Posterior cingulate gyrus (tissue), 11 donors: ENCODE measurements around the gene F12.
A peak's percentile ranks its signal among the peaks of the same experiment; 100 is the strongest.
"Not testable (repeated sequence)": the region's sequence is repeated elsewhere in the genome, so short reads cannot be mapped to it uniquely, and the experiment has no call there.

Experiments used
- DNase-seq, 10 donors: peaks; one replicate each; pipeline versions ENCODE4 v3.0.0 to v3.0.0-alpha.2; 2020 to 2021; ENCODE audit warnings: mixed read lengths in 3 of 10
- intact Hi-C: fragments of 100-400 bp; cut with DNase I; formaldehyde crosslinking; loops from one replicate; pipeline ENCODE4 v1.15.1; 2023

F12 gene

GRCh38 chr5:177361418-177362291 lies 47.7 kb downstream of the F12 start:
- DNase-seq: peak in 1 of 10 donors; percentile 45
- intact Hi-C loops: no loop called here

- DNase-seq: peak in 1 of 10 donors; percentile 52
- intact Hi-C loops: not testable (repeated sequence)
Measured at GRCh38 chr5:177360740-177361139, 48.6 kb downstream of the F12 start.

GRCh38 chr5:177359860-177360259 lies 49.5 kb downstream of the F12 start:
- peak in 1 of 10 donors; percentile 39 for DNase-seq
- intact Hi-C loops: no loop called here

- peak in 1 of 10 donors; percentile 46 for DNase-seq
- intact Hi-C loops: no loop called here
Measured at GRCh38 chr5:177359451-177359851, 49.9 kb downstream of the F12 start.

GRCh38 chr5:177358370-177358819 lies 51.0 kb downstream of the F12 start:
- DNase-seq: peak in 1 of 10 donors; percentile 66
- intact Hi-C loops: no loop called here

GRCh38 chr5:177357459-177358351 lies 51.7 kb downstream of the F12 start, which contains the start of gene RGS14:
Gene RGS14, plus strand, starts transcription at chr5:177357924. Its CDS starts 101 bp downstream, at chr5:177358025.
- peak in 2 of 10 donors; percentile 77 to 81 for DNase-seq
- intact Hi-C loops: no loop called here

GRCh38 chr5:177357146-177357458 lies 52.3 kb downstream of the F12 start:
- no peak for DNase-seq

GRCh38 chr5:177356746-177357145 lies 52.6 kb downstream of the F12 start:
- intact Hi-C loops: no loop called here
- no peak for DNase-seq

More at GRCh38 chr5:177357146-177357458, 52.3 kb downstream of the F12 start:
- intact Hi-C loops: no loop called here

GRCh38 chr5:177355868-177356168 lies 53.5 kb downstream of the F12 start:
- intact Hi-C loops: no loop called here
- DNase-seq: peak in 1 of 10 donors; percentile 18

GRCh38 chr5:177355162-177355867 lies 54.0 kb downstream of the F12 start:
- peak in 1 of 10 donors; percentile 2 for DNase-seq
- intact Hi-C loops: no loop called here

GRCh38 chr5:177354711-177355110 lies 54.7 kb downstream of the F12 start:
- intact Hi-C loops: loop anchor here (5.0 kb wide), 1 partner anchor 52 kb away; the partner anchor contains the start of genes PRELID1 and RAB24
- peak in 1 of 10 donors; percentile 4 for DNase-seq

GRCh38 chr5:177354256-177354655 lies 55.1 kb downstream of the F12 start:
- intact Hi-C loops: loop anchor here (5.0 kb wide), 1 partner anchor 52 kb away; the partner anchor contains the start of genes PRELID1 and RAB24
- DNase-seq: peak in 1 of 10 donors; percentile 5

GRCh38 chr5:177353093-177353492 lies 56.3 kb downstream of the F12 start:
- intact Hi-C loops: loop anchor here (5.0 kb wide), 1 partner anchor 51 kb away; the partner anchor contains the start of genes PRELID1 and RAB24
- peak in 1 of 10 donors; percentile 21 for DNase-seq
